ENCODE results near the gene CIB4.

CIB4 gene

GRCh38 chr2:26618611-26619010 lies 22.6 kb downstream of the CIB4 start:
- no peaks in the 10 kb centered on the region for H3K9me3 Mint-ChIP-seq
- H3K4me3 Mint-ChIP-seq = no peak overlapping the region
- H3K27ac Mint-ChIP-seq = no peak overlapping the region
- no peak for ATAC-seq (replicated peaks)
- no peaks in the 10 kb centered on the region for H3K36me3 Mint-ChIP-seq (ENCODE audit: insufficient read depth)
- no peak for DNase-seq
- no peaks in the 10 kb centered on the region for H3K4me1 Mint-ChIP-seq (ENCODE audit: low read depth in 2 of 2)
- H3K27me3 Mint-ChIP-seq = peaks cover 28 to 61% of the 10 kb centered on the region in 2 donors

GRCh38 chr2:26617588-26618083 lies 23.5 kb downstream of the CIB4 start:
- DNase-seq (no peak), ATAC-seq (replicated peaks) (no peak)
- Mint-ChIP-seq H3K27me3 (peaks cover 36 to 71% of the 10 kb centered on the region in 2 donors), H3K36me3 (ENCODE audit: insufficient read depth) (no peaks in the 10 kb centered on the region), H3K27ac (no peak overlapping the region), H3K4me1 (ENCODE audit: low read depth in 2 of 2) (no peaks in the 10 kb centered on the region), H3K4me3 (no peak overlapping the region), H3K9me3 (no peaks in the 10 kb centered on the region)

- peaks cover 0 to 1% of the 10 kb centered on the region in 2 donors for H3K4me1 Mint-ChIP-seq (ENCODE audit: low read depth in 2 of 2)
- DNase-seq = no peak
- peaks cover 2% of the 10 kb centered on the region for H3K36me3 Mint-ChIP-seq (ENCODE audit: insufficient read depth)
- peaks cover 38 to 78% of the 10 kb centered on the region in 2 donors for H3K27me3 Mint-ChIP-seq
- H3K27ac Mint-ChIP-seq = no peak overlapping the region
- no peak overlapping the region for H3K4me3 Mint-ChIP-seq
- no peaks in the 10 kb centered on the region for H3K9me3 Mint-ChIP-seq
- ATAC-seq (replicated peaks) = no peak
Measured at GRCh38 chr2:26616706-26617587, 24.2 kb downstream of the CIB4 start.

DNA sequence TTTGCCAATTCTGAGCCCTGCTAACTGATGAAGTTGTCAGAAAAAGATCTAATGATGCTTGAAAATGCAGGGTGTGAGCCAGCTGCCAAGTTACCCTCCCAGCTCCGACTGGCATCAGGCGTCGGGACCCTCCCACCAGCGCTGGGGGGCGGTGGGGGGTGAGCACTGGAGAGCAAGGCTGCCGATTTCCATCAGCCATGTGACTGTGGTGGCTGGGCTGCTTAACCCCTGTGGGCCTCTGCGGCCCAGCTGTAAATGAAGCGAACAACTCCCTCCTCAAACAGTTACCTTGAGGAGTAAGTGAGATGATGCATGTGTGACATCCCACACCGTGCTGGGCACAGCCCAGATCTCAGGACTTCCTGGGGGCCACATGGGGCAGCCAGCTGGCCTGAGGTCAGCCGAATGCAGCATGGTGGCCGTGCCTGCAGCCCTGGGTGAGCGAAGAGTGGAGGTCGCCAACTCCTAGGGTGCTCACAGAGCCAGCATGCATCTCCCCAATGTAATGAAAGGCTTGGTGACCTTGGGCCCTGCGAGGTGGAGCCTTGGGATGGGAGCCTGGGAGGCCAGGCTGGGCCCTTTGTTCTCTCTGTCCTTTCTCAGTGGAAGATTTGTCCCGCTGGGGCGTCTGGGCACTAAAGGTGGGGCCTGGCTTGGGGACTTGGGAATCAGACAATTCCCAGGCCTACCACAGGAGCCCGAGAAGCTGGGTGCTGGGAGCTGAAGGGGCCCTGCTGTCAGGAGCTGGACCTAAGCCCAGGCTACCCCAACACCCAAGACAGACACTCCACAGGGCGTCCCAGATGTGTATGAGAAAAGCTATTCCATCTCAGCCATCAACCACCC lies 25.1 kb downstream of the CIB4 start:
- H3K4me1 Mint-ChIP-seq (ENCODE audit: low read depth in 2 of 2) = peaks cover 0 to 1% of the 10 kb centered on the region in 2 donors
- H3K27me3 Mint-ChIP-seq = peaks cover 39 to 80% of the 10 kb centered on the region in 2 donors
- H3K9me3 Mint-ChIP-seq = no peaks in the 10 kb centered on the region
- no peak overlapping the region for H3K27ac Mint-ChIP-seq
- no peak overlapping the region for H3K4me3 Mint-ChIP-seq
- H3K36me3 Mint-ChIP-seq (ENCODE audit: insufficient read depth) = peaks cover 3% of the 10 kb centered on the region
- ATAC-seq (replicated peaks) = no peak
- no peak for DNase-seq

DNA sequence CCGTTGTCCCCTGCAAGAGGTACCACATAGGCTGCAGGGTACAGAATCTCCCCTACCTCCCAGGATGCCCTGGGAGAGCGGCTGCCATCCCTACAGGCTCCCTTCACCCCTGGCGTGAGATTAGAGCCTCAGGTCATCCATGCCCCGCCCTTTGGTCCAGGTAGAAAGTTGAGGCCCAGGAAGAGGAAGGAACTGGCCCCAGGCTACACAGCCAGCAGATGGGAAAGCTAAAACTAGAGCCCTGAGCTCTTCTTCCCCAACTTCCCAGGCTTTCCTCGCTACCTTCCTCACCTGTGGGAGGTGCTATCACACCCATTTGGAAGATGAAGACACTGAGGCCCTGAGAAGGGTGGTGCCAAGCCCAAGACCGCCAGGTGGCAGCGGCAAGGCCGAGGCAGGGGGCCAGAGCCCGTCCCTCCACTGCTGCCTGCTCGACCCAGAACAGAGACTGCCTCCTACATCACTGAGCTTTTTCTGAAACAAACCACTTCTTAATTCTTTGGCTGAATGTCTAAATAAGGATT lies 25.8 kb downstream of the CIB4 start:
- Mint-ChIP-seq H3K27me3 (peaks cover 45 to 87% of the 10 kb centered on the region in 2 donors), H3K4me1 (ENCODE audit: low read depth in 2 of 2) (peaks cover 0 to 3% of the 10 kb centered on the region in 2 donors), H3K9me3 (no peaks in the 10 kb centered on the region), H3K27ac (no peak overlapping the region), H3K36me3 (ENCODE audit: insufficient read depth) (peaks cover 3% of the 10 kb centered on the region), H3K4me3 (no peak overlapping the region)
- ATAC-seq (replicated peaks) (no peak), DNase-seq (no peak)

DNA sequence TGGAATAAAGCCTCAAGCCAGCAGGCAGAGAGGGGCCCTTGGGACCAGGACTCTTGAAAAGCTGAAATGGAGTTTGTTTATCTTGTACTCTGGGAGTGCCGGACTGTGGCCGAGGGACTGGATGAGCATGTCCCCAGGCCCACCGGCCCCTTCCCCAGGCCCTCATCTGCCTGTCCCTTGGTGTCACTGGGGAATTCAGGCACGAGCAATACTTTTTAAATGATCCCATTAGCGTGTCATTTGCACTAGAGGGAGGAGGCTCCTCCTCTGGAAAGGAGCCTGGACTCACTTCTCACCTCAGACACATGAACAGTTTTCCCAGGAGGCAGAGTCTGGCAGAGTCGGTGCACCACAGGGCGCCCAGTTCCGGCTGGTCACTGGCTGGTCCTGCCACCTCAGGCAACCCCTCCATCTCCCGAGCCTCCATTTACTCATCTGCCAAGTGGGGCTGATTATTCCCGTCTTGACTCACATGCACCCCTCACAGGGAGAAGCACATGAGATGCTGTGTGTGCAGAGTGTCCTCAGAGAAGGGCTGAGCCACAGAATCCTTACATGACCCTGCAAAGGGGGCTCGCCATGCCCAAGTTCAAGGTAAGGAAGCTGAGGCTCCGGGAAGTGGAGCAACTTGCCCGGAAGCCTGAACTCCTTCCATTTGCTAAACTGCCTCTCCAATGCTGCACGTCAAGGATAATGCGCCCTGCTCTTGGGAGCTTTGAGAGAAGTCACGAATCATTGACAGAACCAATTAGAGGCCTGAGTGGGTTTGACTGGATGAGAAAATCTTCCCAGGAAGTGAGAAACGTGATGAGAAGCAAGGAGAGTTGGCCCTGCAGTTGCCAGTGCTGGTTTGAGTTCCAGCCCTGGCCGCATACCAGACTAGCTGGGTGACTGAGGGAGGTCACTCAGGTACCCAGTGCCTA lies 26.7 kb downstream of the CIB4 start:
- peaks cover 0 to 7% of the 10 kb centered on the region in 2 donors for H3K4me1 Mint-ChIP-seq (ENCODE audit: low read depth in 2 of 2)
- H3K27ac Mint-ChIP-seq = no peak overlapping the region
- H3K36me3 Mint-ChIP-seq (ENCODE audit: insufficient read depth) = peaks cover 3% of the 10 kb centered on the region
- no peaks in the 10 kb centered on the region for H3K9me3 Mint-ChIP-seq
- H3K27me3 Mint-ChIP-seq = peaks cover 46 to 84% of the 10 kb centered on the region in 2 donors
- H3K4me3 Mint-ChIP-seq = no peak overlapping the region
- no peak for DNase-seq
- ATAC-seq (replicated peaks) = no peak

- peaks cover 3 to 12% of the 10 kb centered on the region in 2 donors for H3K4me1 Mint-ChIP-seq (ENCODE audit: low read depth in 2 of 2)
- no peaks in the 10 kb centered on the region for H3K9me3 Mint-ChIP-seq
- no peak overlapping the region for H3K4me3 Mint-ChIP-seq
- no peak for ATAC-seq (replicated peaks)
- no peak overlapping the region for H3K27ac Mint-ChIP-seq
- peaks cover 3% of the 10 kb centered on the region for H3K36me3 Mint-ChIP-seq (ENCODE audit: insufficient read depth)
- no peak for DNase-seq
- peaks cover 48 to 84% of the 10 kb centered on the region in 2 donors for H3K27me3 Mint-ChIP-seq
Measured at GRCh38 chr2:26613241-26614215, 27.6 kb downstream of the CIB4 start.

DNA sequence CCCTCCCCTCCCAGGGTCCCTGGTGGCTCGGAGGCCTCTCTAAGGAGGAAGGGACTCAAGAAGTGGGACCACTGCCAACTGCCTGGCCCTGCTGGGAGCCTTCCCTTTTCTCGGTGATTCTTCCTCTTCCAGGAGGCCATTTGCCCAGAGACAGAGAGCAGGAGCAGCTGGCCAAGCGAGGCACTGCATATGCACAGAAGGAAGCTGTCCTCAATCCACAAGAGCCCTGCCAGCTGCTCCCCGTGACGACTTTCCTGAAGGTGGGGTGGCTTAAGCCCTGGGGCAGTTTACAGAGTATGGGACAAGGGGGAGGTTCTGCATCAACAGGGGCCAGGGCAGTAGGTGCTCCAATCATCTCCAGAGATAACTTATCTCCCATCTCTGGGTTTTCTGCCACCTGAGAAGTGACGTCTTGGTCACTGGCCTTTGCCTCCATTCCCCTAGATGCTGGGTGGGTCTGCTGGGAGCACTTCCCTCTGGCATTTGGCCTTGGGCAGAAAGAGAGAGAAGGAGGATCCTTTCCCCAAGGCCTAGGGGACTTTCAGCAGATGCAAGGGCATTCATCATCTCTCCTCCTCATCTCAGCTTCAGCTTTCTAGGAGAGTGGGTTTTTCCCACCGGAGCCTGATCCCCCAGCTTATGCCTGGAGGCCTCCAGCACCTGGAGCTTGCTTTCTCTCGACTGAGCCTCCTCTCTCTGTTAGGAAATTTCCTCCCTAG lies 28.5 kb downstream of the CIB4 start:
- DNase-seq = no peak
- no peaks in the 10 kb centered on the region for H3K9me3 Mint-ChIP-seq
- H3K4me3 Mint-ChIP-seq = no peak overlapping the region
- H3K36me3 Mint-ChIP-seq (ENCODE audit: insufficient read depth) = peaks cover 3% of the 10 kb centered on the region
- peaks cover 5 to 14% of the 10 kb centered on the region in 2 donors for H3K4me1 Mint-ChIP-seq (ENCODE audit: low read depth in 2 of 2)
- no peak overlapping the region for H3K27ac Mint-ChIP-seq
- no peak for ATAC-seq (replicated peaks)
- H3K27me3 Mint-ChIP-seq = peaks cover 48 to 77% of the 10 kb centered on the region in 2 donors

- no peak overlapping the region for H3K27ac Mint-ChIP-seq
- DNase-seq = no peak
- H3K36me3 Mint-ChIP-seq (ENCODE audit: insufficient read depth) = peaks cover 3% of the 10 kb centered on the region
Measured at GRCh38 chr2:26612034-26612433, 29.1 kb downstream of the CIB4 start.

GRCh38 chr2:26610504-26611335 lies 30.4 kb downstream of the CIB4 start:
- H3K9me3 Mint-ChIP-seq = no peaks in the 10 kb centered on the region
- no peak overlapping the region for H3K4me3 Mint-ChIP-seq
- DNase-seq = no peak
- peaks cover 5 to 14% of the 10 kb centered on the region in 2 donors for H3K4me1 Mint-ChIP-seq (ENCODE audit: low read depth in 2 of 2)
- peaks cover 44 to 67% of the 10 kb centered on the region in 2 donors for H3K27me3 Mint-ChIP-seq
- no peak overlapping the region for H3K27ac Mint-ChIP-seq
- peaks cover 3% of the 10 kb centered on the region for H3K36me3 Mint-ChIP-seq (ENCODE audit: insufficient read depth)
- no peak for ATAC-seq (replicated peaks)

More at GRCh38 chr2:26612034-26612433, 29.1 kb downstream of the CIB4 start:
- ATAC-seq (replicated peaks) = no peak
- no peak overlapping the region for H3K4me3 Mint-ChIP-seq
- no peaks in the 10 kb centered on the region for H3K9me3 Mint-ChIP-seq
- peaks cover 48 to 71% of the 10 kb centered on the region in 2 donors for H3K27me3 Mint-ChIP-seq
- H3K4me1 Mint-ChIP-seq (ENCODE audit: low read depth in 2 of 2) = peaks cover 5 to 14% of the 10 kb centered on the region in 2 donors
